K562 (cell line): ENCODE measurements around the gene ERCC4. TPM values are rescaled to one million over a fixed set of nuclear protein-coding genes. Genes with fewer than 3 reads are reported as not detected.
"Not testable (repeated sequence)": the region's sequence is repeated elsewhere in the genome, so short reads cannot be mapped to it uniquely, and the experiment has no call there.

Experiments used
- ATAC-seq: fragments of 200-7000 bp; cut with Tn5 transposase; 3 replicates; pipeline ENCODE4 v1.9.1; 2020; ENCODE audit warnings: moderate library complexity
- BruUV-seq: library from RNA; stranded (reverse); fragments of 400-500 nt; replicated peaks from 2 replicates; lab custom pipeline; 2021; lab: Mats Ljungman, UMichigan
- CTCF ChIA-PET: fragments of 300-600 bp; formaldehyde crosslinking; extraction: SDS; loops from one replicate; lab custom pipeline; 2021; ENCODE audit warnings: low intra/inter-chr PET ratio; lab: Yijun Ruan, JAX
- POLR2A ChIA-PET: fragments of 300-600, 350-650 bp; sonication (Branson Sonifier 250); formaldehyde crosslinking; extraction: SDS; loops from one replicate; lab custom pipeline; 2021; ENCODE audit warnings: antibody characterized with exemption, inconsistent platforms; lab: Yijun Ruan, JAX
- DNase-seq, 4 experiments: peaks; one replicate each; pipeline versions ENCODE4 v3.0.0 to v3.0.0-alpha.2; 2011 to 2018; ENCODE audit warnings: low spot score in 3 of 4, mixed read lengths in 3 of 4; ENCODE audit errors: extremely low read depth in 1 of 4
- FAIRE-seq: peaks from 2 replicates; lab custom pipeline; 2011; peaks lifted over from hg19 to GRCh38; lab: Jason Lieb, UNC
- H2AFZ ChIP-seq: 2 replicates; pipeline ENCODE4 v1.6.0; 2011; ENCODE audit warnings: low read depth, low read length, control low read depth, inconsistent platforms
- H3K27ac ChIP-seq: fragments of 200-600 bp; 3 replicates; pipeline ENCODE4 v1.8.0; 2011; ENCODE audit warnings: low read depth, mild to moderate bottlenecking, control low read depth, inconsistent platforms, low read length, moderate library complexity, mixed read lengths; ENCODE audit errors: extremely low read depth
- H3K27me3 ChIP-seq, 2 experiments: fragments of 300-600 bp in 1 of 2; 2 replicates in 1 of 2; 3 replicates in 1 of 2; pipeline versions ENCODE4 v1.6.0 to v1.8.0; 2011; ENCODE audit warnings: inconsistent platforms in 2 of 2, low read length in 2 of 2, mild to moderate bottlenecking in 1 of 2, mixed read lengths in 1 of 2, moderate library complexity in 1 of 2; ENCODE audit not compliant: control insufficient read depth in 2 of 2, insufficient read depth in 2 of 2
- H3K36me3 ChIP-seq: fragments of 300-600 bp; 3 replicates; pipeline ENCODE4 v1.8.0; 2011; ENCODE audit warnings: mild to moderate bottlenecking, low read length, inconsistent platforms; ENCODE audit not compliant: control insufficient read depth, insufficient read depth
- H3K4me1 ChIP-seq, 2 experiments: fragments of 200-600 bp in 1 of 2; replicated peaks in 1 of 2; 2 replicates in 1 of 2; 3 replicates in 1 of 2; pipeline versions ENCODE4 v1.5.1 to v1.8.0; 2011; ENCODE audit warnings: inconsistent platforms in 2 of 2, low read length in 2 of 2, mild to moderate bottlenecking in 1 of 2, mixed read lengths in 1 of 2, moderate library complexity in 1 of 2; ENCODE audit not compliant: control insufficient read depth in 2 of 2, insufficient read depth in 2 of 2
- H3K4me2 ChIP-seq: 2 replicates; pipeline ENCODE4 v1.6.1; 2011; ENCODE audit warnings: low read length, control low read depth, inconsistent platforms, mixed read lengths; ENCODE audit not compliant: insufficient read depth
- H3K4me3 ChIP-seq: fragments of 200-600 bp; sonication (generic), shearing (Covaris generic); 2 replicates; pipeline ENCODE4 v1.5.1; 2016; ENCODE audit warnings: control low read depth, inconsistent platforms
- H3K79me2 ChIP-seq: fragments of 200-600 bp; 3 replicates; pipeline ENCODE4 v1.8.0; 2011; ENCODE audit warnings: low read length, inconsistent platforms; ENCODE audit not compliant: control insufficient read depth, insufficient read depth
- H3K9ac ChIP-seq, 2 experiments: 2 replicates each; pipeline versions ENCODE4 v1.6.0 to v1.6.1; 2011; ENCODE audit warnings: low read depth in 2 of 2, low read length in 2 of 2, control low read depth in 1 of 2, inconsistent platforms in 1 of 2, mild to moderate bottlenecking in 1 of 2, mixed read lengths in 1 of 2; ENCODE audit not compliant: insufficient read depth in 1 of 2
- H3K9me1 ChIP-seq: one replicate; pipeline ENCODE4 v1.6.0; 2011; ENCODE audit warnings: inconsistent platforms, mild to moderate bottlenecking, low read length, moderate library complexity; ENCODE audit not compliant: control insufficient read depth, insufficient read depth
- H3K9me3 ChIP-seq: replicated peaks from 2 replicates; pipeline ENCODE4 v1.5.1; 2011; ENCODE audit warnings: low read depth, low read length, inconsistent platforms; ENCODE audit not compliant: control insufficient read depth, insufficient read depth
- H4K20me1 ChIP-seq: replicated peaks from 2 replicates; pipeline ENCODE4 v1.6.1; 2011; ENCODE audit warnings: low read length, inconsistent platforms, mixed read lengths; ENCODE audit not compliant: control insufficient read depth, insufficient read depth
- CREM ChIP-seq: IDR thresholded peaks from 2 replicates; pipeline ENCODE4 v1.6.1; 2014; ENCODE audit warnings: antibody characterized with exemption, low read depth
- JUND ChIP-seq, 2 experiments: IDR thresholded peaks; 2 replicates in 1 of 2; 3 replicates in 1 of 2; pipeline ENCODE4 v1.6.1; 2011; ENCODE audit warnings: borderline replicate concordance in 2 of 2, low read depth in 2 of 2, low read length in 2 of 2, improper control_type of control experiment in 1 of 2, missing biosample characterization in 1 of 2, missing genetic modification characterization in 1 of 2, missing genetic modification reagents in 1 of 2
- RAD21 ChIP-seq, 2 experiments: fragments of 250-450 bp in 1 of 2; fragments of 450-650 bp in 1 of 2; sonication (Bioruptor Pico) in 1 of 2; formaldehyde crosslinking in 1 of 2; IDR thresholded peaks in 1 of 2; conservative IDR thresholded peaks in 1 of 2; 2 replicates each; pipeline versions ENCODE4 v1.4.0 to v1.8.0; 2020 to 2022; ENCODE audit warnings: mild to moderate bottlenecking in 2 of 2, moderate library complexity in 1 of 2
- SMC3 ChIP-seq: conservative IDR thresholded peaks from 2 replicates; pipeline ENCODE4 v1.6.1; 2011; ENCODE audit warnings: low read depth, low read length, improper control_type of control experiment; ENCODE audit not compliant: insufficient read depth
- WGBS: fragments of 100-300 bp; shearing (Covaris generic); methylation state at CpG from one replicate; pipeline ENCODE4 v1.1.6; 2016; ENCODE audit warnings: low coverage, mixed read lengths; ENCODE audit not compliant: insufficient coverage; ENCODE audit errors: missing lambda C conversion rate; 5-methylcytosine and 5-hydroxymethylcytosine counted together
- in situ Hi-C: fragments of 300-500 bp; cut with MboI; formaldehyde crosslinking; loops from 4 replicates; pipeline ENCODE4 v1.15.0; 2018; ENCODE audit warnings: inconsistent platforms, mixed read lengths
- intact Hi-C: fragments of 100-400 bp; cut with micrococcal nuclease; formaldehyde crosslinking; loops from 2 replicates; pipeline ENCODE4 v1.14.2; 2022
- polyA plus RNA-seq, 8 experiments: library from polyadenylated mRNA; depleted of rRNA in 4 of 8; stranded (reverse) in 5 of 8; unstranded in 3 of 8; fragments of >200 nt; fragmentation: Nextera tagmentation in 2 of 8; fragmentation: Illumina TruSeq in 1 of 8; extraction: Ambion mirVana in 2 of 8; extraction: Trizol in 1 of 8; gene quantifications; 2 replicates each; pipeline versions ENCODE4 v1.2.1 to v1.2.3, GENCODE V29; 2011 to 2014; ENCODE audit warnings: inconsistent platforms in 1 of 8, missing spikeins in 1 of 8
- total RNA-seq, 7 experiments: library from RNA; depleted of rRNA in 6 of 7; stranded (reverse); fragments of >200 nt in 6 of 7; fragmentation: Illumina TruSeq in 2 of 7; extraction: Trizol in 2 of 7; gene quantifications; 2 replicates each; pipeline versions ENCODE4 v1.2.1 to v1.2.3, GENCODE V29; 2011 to 2021; ENCODE audit warnings: low replicate concordance in 1 of 7
- TF ChIP-seq, protein P1 (sequence below): IDR thresholded peaks from 2 replicates; pipeline ENCODE4 v1.6.1; 2011; ENCODE audit warnings: borderline replicate concordance, low read depth, mild to moderate bottlenecking, moderate library complexity, low read length; ENCODE audit not compliant: insufficient read depth, poor library complexity, severe bottlenecking
- TF ChIP-seq, protein P2 (sequence below), 3 experiments: IDR thresholded peaks in 2 of 3; conservative IDR thresholded peaks in 1 of 3; 2 replicates each; pipeline ENCODE4 v1.5.1; 2011 to 2012; ENCODE audit warnings: low read length in 3 of 3, mild to moderate bottlenecking in 3 of 3, control low read depth in 2 of 3, improper control_type of control experiment in 1 of 3, inconsistent platforms in 1 of 3, low read depth in 1 of 3, mixed read lengths in 1 of 3, moderate library complexity in 1 of 3; ENCODE audit not compliant: insufficient read depth in 2 of 3

The ERCC4 gene
- total and polyA plus RNA-seq, 9 of the 15 experiments (the other 6 are each of a cell fraction or from before 2014, with no cell fraction given), result 3.7 to 10.5 (median 6.0) TPM

DNA sequence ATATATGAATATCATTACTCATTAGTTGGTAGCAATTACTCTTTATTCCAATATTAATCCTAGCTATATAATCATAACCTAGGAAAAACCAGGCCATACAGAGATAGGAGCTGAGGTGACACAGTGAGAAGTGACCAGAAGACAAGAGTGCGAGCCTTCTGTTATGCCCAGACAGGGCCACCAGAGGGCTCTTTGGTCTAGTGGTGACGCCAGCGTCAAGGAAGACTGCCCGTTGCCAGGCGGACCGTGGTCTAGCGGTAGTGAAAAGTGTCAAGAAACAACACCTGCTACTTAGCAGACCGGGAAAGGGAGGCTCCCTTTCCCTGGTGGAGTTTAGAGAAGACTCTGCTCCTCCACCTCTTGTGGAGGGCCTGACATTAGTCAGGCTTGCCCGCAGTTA lies 15.1 kb upstream of the ERCC4 start:
- H3K9ac ChIP-seq; H3K9me1 ChIP-seq; H4K20me1 ChIP-seq; H3K4me3 ChIP-seq; H3K27ac ChIP-seq; CTCF ChIA-PET; H2AFZ ChIP-seq; in situ Hi-C loops; H3K79me2 ChIP-seq; H3K4me2 ChIP-seq; BruUV-seq; intact Hi-C loops; H3K4me1 ChIP-seq; H3K9me3 ChIP-seq; H3K36me3 ChIP-seq; TF ChIP-seq JUND (tag; IDR thresholded peaks at IDR 0.05; ENCODE audit: borderline replicate concordance, low read depth, low read length): not testable (repeated sequence)
- POLR2A ChIA-PET, result interaction anchor here (0.6 kb wide), 1 partner anchor 31 kb away, joined by 5 read pairs; no protein-coding TSS in a partner anchor
- DNase-seq (peak in 1 of 4 experiments; percentile 64), ATAC-seq (0 out of 3 replicates have a peak, but pooled peaks have one; percentile 47), FAIRE-seq (peak; percentile 78)
- H3K27me3 ChIP-seq, result peaks cover 3 to 11% of the 10 kb centered on the region in 2 experiments; a peak in 2 of 5 replicates
- TF ChIP-seq, protein P1, sequence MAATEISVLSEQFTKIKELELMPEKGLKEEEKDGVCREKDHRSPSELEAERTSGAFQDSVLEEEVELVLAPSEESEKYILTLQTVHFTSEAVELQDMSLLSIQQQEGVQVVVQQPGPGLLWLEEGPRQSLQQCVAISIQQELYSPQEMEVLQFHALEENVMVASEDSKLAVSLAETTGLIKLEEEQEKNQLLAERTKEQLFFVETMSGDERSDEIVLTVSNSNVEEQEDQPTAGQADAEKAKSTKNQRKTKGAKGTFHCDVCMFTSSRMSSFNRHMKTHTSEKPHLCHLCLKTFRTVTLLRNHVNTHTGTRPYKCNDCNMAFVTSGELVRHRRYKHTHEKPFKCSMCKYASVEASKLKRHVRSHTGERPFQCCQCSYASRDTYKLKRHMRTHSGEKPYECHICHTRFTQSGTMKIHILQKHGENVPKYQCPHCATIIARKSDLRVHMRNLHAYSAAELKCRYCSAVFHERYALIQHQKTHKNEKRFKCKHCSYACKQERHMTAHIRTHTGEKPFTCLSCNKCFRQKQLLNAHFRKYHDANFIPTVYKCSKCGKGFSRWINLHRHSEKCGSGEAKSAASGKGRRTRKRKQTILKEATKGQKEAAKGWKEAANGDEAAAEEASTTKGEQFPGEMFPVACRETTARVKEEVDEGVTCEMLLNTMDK, result peak; percentile 15
- TF ChIP-seq, protein P2, sequence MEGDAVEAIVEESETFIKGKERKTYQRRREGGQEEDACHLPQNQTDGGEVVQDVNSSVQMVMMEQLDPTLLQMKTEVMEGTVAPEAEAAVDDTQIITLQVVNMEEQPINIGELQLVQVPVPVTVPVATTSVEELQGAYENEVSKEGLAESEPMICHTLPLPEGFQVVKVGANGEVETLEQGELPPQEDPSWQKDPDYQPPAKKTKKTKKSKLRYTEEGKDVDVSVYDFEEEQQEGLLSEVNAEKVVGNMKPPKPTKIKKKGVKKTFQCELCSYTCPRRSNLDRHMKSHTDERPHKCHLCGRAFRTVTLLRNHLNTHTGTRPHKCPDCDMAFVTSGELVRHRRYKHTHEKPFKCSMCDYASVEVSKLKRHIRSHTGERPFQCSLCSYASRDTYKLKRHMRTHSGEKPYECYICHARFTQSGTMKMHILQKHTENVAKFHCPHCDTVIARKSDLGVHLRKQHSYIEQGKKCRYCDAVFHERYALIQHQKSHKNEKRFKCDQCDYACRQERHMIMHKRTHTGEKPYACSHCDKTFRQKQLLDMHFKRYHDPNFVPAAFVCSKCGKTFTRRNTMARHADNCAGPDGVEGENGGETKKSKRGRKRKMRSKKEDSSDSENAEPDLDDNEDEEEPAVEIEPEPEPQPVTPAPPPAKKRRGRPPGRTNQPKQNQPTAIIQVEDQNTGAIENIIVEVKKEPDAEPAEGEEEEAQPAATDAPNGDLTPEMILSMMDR (IDR thresholded peaks at IDR 0.05 in 2 of 3, conservative IDR thresholded peaks at IDR 0.05 in 1 of 3; ENCODE audit: insufficient read depth in 2 of 3, low read depth in 1 of 3, low read length in 3 of 3), result peak; percentile 58 to 67 (median 62)
- TF ChIP-seq CREM, result peak; percentile 41; the same call in 1 of the 2 replicates
- TF ChIP-seq SMC3, result peak; percentile 37; the same call in 1 of the 2 replicates
- peak in 1 of 2 experiments; percentile 48; a peak in 2 of 4 replicates for TF ChIP-seq RAD21 (CRISPR knock-in tag; conservative IDR thresholded peaks at IDR 0.05 in 1 of 2, IDR thresholded peaks at IDR 0.05 in 1 of 2)
- 0 out of 2 replicates have a peak, but pooled peaks have one; percentile 16 for TF ChIP-seq JUND (IDR thresholded peaks at IDR 0.05; ENCODE audit: borderline replicate concordance, low read depth, low read length)
- 9% methylated on average over 8 of the region's 9 CpGs for WGBS
